GM21786 (cell line): Measurements from ENCODE around the gene ST6GAL1.
A peak's percentile ranks its signal among the peaks of the same experiment; 100 is the strongest.
"Not testable (repeated sequence)": the region's sequence is repeated elsewhere in the genome, so short reads cannot be mapped to it uniquely, and the experiment has no call there.

ENCODE experiments used
- ATAC-seq: cut with Tn5 transposase; IDR thresholded peaks from one replicate; pipeline ENCODE4 v1.9.1; 2021; ENCODE audit not compliant: unreplicated experiment

Gene ST6GAL1, protein sequence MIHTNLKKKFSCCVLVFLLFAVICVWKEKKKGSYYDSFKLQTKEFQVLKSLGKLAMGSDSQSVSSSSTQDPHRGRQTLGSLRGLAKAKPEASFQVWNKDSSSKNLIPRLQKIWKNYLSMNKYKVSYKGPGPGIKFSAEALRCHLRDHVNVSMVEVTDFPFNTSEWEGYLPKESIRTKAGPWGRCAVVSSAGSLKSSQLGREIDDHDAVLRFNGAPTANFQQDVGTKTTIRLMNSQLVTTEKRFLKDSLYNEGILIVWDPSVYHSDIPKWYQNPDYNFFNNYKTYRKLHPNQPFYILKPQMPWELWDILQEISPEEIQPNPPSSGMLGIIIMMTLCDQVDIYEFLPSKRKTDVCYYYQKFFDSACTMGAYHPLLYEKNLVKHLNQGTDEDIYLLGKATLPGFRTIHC

DNA sequence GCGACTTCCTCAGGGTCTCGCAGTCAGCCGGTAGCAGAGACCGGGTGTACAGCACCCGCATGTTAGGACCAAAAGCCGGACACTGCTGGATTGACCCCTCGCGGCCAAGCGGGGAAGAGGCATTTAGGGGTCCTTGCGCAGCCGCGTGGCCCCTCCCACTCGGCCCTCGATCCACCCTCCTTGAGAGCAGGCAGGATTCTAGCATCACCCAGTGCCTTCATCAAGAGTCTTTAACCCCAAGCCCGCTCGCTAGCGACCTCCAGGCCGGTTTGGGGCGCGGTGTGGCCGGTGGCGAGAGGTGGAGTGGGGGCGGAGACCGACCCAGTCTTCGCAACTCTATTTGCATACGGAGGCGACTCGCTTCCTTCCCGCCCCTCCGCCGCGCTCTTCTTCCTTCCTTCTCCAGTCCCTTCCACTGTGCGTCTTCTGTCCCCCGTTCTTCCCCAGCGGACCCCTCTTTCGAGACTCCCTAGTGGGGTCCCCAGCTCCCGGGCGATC, at the start of gene ST6GAL1:
Gene ST6GAL1, plus strand, starts transcription at position 384 of the 498 bp plus-strand sequence. CDS start 112,178 bp downstream, outside the sequence.
- peak; percentile 52 for ATAC-seq

DNA sequence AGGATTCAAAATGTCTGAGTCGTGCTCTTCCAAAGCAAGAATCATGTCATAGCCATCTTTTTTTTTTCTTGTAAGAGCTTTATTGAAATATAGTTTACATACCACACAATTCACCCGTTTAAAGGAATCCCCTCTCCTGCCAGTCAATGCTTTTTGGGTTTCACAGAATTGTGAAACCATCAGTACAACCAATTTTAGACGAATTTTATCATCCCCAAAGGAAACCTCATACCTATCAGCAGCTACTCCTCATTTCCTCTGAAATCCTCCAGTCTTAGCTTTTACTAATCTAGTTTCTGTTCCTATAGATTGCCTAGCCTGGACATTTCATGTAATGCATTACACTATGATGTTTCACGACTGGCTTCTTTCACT, 48.2 kb upstream of the ST6GAL1 start:
- ATAC-seq, result no peak

DNA sequence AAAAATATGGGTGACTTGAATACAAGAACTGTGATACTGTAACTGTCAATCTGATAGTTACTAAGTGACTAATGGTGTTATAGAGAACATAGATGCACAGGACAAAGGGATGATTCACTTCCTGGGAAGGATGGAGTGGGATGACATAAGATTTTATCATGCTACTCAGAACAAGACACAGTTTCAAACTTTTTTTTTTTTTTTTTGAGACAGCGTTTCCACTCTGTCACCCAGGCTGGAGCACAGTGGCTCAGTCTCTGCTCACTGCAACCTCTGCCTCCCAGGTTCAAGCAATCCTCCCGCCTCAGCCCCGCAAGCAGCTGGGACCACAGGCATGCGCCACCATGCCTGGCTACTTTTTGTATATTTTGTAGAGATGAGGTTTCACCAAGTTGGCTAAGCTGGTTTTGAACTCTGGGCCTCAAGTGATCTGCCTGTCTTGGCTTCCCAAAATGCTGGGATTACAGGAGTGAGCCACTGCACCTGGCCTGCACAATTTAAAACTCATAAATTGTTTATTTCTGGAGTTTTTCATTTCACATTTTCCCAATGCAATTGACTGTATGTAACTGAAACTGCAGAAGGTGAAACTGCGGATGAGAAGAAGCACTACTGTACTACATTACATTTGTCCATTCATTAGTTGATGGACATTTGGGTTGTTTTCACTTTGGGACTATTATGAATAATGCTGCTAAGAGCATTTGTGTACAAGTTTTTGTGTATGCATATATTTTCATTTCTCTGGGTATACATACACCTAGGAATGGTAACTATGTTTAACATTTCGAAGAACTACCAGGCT, 47.2 kb upstream of the ST6GAL1 start:
- ATAC-seq, result no peak

DNA sequence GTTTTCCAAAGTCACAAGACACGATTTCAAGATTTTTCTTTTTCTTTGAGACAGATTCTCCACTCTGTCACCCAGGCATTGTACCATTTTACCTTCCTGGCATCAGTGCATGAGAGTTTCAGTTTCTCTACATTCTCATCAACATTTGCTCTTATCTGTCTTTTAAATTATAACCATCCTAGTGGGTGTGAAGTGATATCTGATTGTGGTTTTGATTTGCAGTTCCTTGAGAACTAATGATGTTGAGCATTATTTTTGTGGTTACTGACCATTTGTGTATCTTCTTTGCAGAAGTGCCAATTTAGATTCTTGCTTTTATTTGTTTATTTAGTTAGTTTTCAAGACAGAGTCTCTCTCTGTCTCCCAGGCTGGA, 46.7 kb upstream of the ST6GAL1 start:
- no peak for ATAC-seq

DNA sequence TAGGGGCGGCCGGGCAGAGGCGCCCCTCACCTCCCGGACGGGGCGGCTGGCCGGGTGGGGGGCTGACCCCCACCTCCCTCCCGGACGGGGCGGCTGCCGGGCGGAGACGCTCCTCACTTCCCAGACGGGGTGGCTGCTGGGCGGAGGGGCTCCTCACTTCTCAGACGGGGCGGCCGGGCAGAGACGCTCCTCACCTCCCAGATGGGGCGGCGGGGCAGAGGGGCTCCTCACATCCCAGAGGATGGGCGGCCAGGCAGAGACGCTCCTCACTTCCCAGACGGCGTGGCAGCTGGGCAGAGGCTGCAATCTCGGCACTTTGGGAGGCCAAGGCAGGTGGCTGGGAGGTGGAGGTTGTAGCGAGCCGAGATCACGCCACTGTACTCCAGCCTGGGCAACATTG, 45.5 kb upstream of the ST6GAL1 start:
- ATAC-seq, result not testable (repeated sequence)

DNA sequence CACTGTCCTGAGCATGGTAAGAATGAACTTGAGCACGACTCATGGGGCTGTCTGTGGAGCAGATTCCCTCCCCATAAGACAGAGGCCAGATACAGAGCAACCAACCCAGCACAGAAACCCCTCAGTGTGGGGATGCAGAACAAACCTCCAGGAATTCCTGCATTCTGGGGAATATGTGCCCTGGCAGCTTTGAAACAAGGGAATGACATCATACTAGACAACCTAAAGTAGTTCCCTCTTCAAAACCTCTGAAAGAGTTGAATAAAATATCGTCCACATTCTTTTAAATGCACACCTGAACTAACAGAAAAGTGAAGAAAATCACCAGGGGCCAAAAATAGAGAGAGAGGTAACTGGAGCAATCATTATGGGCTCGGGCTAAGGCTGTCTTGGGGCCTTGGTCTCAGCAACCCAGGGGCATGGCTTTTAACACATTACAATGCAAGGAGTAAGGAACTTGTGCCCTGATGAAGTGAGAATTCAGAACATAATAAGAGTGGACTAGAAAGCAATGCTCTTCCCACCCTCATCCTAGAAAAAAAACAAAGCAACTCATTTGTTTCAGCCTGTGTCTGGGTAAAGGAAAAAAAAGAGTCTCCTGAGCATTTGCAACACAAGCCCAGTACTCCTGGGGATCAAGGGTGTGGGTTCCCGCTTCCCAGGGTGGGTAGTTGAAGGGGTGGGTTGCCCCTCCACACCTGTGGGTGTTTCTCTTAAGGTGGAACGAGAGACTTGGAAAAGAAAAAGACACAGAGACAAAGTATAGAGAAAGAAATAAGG, 43.9 kb upstream of the ST6GAL1 start:
- ATAC-seq, result no peak

DNA sequence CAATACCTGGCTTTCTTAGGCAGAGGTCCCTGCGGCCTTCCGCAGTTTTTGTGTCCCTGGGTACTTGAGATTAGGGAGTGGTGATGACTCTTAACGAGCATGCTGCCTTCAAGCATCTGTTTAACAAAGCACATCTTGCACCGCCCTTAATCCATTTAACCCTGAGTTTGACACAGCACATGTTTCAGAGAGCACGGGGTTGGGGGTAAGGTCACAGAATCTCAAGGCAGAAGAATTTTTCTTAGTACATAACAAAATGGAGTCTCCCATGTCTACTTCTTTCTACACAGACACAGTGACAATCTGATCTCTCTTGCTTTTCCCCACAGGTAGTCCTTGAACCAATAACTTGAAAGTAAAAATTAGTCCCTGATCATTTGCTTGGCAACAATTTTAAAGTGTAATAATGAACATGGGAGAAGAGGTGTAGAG, 42.8 kb upstream of the ST6GAL1 start:
- not testable (repeated sequence) for ATAC-seq

DNA sequence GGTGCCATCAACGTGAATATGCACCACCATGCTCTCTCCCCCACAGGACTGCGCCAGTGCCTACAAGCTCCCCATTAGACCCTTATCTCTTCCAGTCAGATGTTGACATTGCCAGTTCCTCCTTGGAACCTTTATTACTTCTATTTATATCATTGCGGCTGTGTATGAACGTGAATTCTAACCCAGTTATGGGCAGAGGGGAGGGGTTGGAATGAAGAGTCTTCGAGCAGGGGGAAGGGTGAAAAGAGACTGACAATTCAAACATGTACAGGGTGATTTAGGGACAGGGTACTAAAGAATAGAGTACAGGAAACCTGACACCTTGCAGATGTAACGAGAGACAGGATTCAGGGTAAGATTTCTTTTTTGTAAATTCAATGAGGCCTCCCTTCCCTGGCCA, 41.8 kb upstream of the ST6GAL1 start:
- no peak for ATAC-seq

DNA sequence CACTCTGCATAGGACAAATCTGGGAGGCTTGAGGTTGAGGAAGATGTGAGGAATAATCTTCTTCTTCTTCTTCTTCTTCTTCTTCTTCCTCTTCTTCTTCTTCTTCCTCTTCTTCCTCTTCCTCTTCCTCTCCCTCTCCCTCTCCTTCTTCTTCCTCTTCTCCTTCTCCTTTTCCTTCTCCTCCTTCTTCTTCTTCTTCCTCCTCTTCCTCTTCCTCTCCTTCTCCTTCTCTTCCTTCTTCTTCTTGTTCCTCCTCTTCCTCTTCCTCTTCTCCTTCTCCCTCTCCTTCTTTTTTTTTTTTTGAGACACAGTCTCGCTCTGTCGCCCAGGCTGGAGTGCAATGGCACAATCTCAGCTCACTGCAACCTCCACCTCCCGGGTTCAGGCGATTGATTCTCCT, 40.6 kb upstream of the ST6GAL1 start:
- ATAC-seq, result not testable (repeated sequence)

DNA sequence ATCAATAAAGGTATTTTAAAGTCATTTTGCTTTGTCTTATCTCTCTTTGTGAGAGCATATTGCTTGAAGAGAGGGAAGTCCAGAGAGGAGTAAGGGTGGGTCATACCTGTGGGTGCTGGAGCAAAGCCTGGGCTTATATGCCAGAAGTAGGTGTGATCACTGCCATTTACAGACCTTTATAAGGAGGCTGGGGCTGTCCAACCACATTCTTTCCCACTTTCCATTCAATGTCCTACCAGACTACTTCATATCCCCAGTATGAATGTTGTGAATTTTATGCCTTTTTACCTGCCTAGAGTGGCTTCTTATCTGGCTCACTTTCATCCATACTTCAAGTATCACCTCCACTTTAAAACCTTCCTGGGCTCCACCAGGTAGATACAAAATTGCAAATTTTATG, 39.4 kb upstream of the ST6GAL1 start:
- no peak for ATAC-seq

DNA sequence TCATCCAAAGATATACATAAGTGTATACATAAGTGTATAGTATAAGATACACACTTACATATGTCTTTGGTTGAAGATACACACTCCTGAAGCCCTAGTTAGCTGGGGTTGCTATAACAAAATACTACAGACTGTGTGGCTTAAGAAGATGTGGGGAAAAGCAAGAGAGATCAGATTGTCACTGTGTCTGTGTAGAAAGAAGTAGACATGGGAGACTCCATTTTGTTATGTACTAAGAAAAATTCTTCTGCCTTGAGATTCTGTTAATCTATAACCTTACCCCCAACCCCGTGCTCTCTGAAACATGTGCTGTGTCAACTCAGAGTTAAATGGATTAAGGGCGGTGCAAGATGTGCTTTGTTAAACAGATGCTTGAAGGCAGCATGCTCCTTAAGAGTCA, 37.3 kb upstream of the ST6GAL1 start:
- not testable (repeated sequence) for ATAC-seq

DNA sequence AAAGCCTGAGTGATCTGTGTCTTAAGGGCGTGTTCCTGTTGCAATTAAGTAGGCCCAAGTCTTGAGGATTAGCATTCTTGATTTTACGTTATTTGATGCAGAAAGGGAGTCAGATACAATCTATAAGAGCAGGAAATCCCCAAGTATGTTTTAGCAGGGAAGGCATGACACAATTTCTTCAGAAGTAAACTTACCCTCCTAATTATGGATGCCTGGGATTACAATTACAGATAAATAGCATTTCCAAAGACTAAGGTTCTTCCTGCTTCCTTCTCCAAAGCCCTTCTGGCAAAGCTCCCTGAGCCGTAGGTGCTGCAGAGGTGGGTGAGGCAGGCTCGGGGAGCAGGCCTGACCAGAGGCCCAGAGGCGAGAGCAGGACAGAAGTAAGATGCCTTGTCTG, 34.9 kb upstream of the ST6GAL1 start:
- ATAC-seq, result no peak

DNA sequence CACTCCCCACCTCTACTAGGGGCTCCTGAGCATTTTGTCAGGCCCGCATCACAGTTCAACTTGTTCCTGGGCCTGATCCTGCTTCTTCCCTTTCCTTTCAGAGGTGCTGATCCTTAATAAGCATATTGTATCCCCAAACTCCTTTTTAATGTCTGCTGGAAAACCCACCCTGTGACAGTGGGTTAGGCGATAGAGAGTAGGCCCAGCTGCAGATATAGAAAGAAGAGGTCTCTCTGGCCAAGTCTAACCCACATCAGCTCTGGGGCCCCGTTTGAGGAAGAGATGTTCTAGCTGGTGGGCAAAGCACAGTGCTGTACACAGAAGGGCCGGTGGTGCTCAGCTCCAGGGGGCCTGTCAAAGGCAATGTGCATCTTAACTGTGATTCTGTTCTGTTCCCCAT, 34.3 kb upstream of the ST6GAL1 start:
- no peak for ATAC-seq

DNA sequence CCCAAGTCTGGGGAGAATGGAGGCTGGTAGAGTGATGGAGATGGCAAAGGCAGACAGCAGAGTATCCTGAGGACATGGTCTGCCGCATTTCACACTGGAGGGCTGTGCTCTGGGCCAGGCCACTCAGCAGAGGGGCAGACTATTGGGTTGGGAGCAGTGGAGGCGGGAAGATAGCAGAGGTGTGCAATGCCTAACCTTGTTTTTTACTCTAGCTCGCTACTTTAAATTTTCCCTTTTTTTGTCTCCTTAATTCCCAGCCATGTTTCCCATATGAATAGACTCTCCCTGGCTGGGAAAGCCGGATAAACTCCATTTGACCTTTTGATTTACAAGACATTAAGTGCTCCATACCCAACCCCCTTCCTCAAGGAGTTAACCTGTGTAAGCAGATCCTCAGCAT, 33.5 kb upstream of the ST6GAL1 start:
- ATAC-seq, result no peak

DNA sequence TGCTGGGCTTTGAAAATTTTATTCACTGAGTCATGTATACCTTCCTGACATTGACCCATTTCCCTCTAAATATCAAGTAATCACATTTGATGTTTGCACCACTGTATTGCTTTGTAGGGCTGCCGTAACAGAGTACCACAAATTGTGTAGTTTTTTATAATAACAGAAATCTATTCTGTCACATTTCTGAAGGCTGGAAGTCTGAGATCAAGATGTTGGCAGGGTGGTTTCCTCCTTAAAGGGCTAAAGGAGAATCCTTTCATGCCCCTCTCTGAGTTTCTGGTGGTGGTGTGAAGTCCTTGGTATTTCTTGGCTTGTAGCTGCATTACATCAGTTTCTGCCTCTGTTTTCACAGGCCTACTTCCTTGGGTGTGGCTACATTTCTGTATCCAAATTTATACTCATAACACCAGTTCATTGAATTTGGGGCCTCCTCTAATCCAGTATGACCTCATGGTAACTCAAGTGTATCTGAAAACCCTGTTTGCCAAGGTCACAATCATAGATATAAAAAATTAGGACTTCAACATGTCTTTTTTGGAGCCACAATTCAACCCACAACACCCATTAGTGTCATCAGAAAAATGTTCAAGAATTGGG, 29.1 kb upstream of the ST6GAL1 start:
- ATAC-seq, result no peak

DNA sequence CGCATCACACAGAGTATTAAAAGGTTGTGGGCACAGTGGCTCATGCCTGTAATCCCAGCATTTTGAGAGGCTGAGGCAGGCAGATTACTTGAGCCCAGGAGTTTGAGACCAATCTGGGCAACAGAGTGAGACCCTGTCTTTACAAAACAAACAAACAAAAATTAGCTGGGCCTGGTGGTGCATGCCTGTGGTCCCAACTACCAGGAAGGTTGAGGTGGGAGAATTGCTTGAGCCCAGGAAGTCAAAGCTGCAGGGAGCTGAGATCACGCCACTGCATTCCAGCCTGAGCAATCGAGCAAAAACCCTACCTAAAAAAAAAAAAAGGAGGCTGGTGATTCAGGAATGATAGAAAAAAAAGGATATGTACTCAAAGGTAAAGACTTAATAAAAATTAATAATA, 28.2 kb upstream of the ST6GAL1 start:
- no peak for ATAC-seq

DNA sequence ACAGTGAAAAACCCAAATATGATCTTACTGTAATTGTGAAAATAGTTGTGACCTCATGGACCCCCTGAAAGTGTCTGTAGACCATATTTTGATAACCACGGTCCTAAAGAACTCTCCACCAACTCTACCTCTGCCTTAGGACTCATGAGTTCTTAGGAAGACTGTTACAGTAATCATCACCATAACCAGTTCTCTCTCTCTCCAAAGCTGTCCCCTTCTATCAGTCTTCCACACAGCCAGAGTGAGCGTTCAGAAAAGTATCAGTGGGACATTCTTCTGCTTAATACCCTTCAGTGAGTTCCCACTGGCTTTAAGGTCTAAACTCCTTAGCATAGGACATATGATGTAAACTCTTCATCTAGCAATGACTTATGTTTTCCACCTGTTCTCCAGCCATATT, 27.6 kb upstream of the ST6GAL1 start:
- no peak for ATAC-seq

DNA sequence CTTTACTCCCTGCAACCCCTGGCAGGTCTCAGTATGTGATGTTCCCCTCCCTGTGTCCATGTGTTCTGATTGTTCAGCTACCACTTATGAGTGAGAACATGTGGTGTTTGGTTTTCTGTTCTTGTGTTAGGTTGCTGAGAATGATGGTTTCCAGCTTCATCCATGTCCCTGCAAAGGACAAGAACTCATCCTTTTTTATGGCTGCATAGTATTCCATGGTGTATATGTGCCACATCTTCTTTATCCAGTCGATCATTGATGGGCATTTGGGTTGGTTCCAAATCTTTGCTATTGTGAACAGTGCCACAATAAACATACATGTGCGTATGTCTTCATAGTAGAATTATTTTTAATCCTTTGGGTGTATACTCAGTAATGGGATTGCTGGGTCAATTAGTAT, 26.6 kb upstream of the ST6GAL1 start:
- ATAC-seq, result not testable (repeated sequence)

DNA sequence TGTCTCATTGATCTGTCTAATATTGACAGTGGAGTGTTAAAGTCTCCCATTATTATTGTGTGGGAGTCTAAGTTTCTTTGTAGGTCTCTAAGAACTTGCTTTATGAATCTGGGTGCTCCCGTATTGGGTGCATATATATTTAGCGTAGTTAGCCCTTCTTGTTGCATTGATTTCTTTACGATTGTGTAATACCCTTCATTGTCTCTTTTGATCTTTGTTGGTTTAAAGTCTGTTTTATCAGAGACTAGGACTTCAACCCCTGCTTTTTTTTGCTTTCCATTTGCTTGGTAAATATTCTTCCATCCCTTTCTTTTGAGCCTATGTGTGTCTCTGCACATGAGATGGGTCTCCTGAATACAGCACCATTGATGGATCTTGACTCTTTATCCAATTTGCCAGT, 23.3 kb upstream of the ST6GAL1 start:
- not testable (repeated sequence) for ATAC-seq

DNA sequence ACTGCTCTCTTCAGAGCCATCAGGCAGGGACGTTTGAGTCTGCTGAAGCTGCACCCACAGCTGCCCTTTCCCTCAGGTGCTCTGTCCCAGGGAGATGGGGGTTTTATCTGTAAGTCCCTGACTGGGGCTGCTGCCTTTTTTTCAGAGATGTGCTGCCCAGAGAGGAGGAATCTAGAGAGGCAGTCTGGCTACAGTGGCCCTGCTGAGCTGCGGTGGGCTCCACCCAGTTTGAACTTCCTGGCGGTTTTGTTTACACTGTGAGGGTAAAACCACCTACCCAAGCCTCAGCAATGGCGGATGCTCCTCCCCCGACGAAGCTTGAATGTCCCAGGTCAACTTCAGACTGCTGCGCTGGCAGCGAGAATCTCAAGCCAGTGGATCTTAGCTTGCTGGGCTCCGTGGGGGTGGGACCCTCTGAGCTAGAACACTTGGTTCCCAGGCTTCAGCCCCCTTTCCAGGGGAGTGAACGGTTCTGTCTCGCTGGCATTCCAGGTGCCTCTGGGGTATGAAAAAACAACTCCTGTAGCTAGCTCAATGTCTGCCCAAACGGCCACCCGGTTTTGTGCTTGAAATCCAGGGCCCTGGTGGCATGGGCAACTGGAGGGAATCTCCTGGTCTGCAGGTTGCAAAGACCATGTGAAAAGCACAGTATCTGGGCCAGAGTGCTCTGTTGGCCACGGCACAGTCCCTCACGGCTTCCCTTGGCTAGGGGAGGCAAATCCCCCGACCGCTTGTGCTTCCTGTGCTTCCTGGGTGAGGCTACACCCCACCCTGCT, 21.1 kb upstream of the ST6GAL1 start:
- ATAC-seq, result no peak
